ENCODE results near the gene MYH14.
A peak's percentile ranks its signal among the peaks of the same experiment; 100 is the strongest.

- no peak for TF ChIP-seq MYC (IDR thresholded peaks at IDR 0.05; ENCODE audit: low read depth, low read length)
- TF ChIP-seq CTCF (IDR thresholded peaks at IDR 0.05; ENCODE audit: low read depth, low read length): peak; percentile 66
- TF ChIP-seq POLR2A (IDR thresholded peaks at IDR 0.05; ENCODE audit: extremely low read depth, insufficient read length): no peak
These were observed 55.5 kb downstream of the MYH14 start for GRCh38 chr19:50258918-50259372.
